IMR-90 (cell line): ENCODE results near the gene TIGD3.

Experiments
- CTCF ChIP-seq: conservative IDR thresholded peaks from 2 replicates; pipeline ENCODE4 v1.5.1; 2012; ENCODE audit warnings: mild to moderate bottlenecking, low read depth, low read length, improper control_type of control experiment
- POLR2A ChIP-seq: IDR thresholded peaks from 2 replicates; pipeline ENCODE4 v1.6.1; 2012; ENCODE audit warnings: mild to moderate bottlenecking, low read depth, low read length

- TF ChIP-seq CTCF = peak; percentile 88
- TF ChIP-seq POLR2A = peak; percentile 52; the same call in 1 of the 2 replicates
Measured at GRCh38 chr11:65382033-65382803, 27.7 kb downstream of the TIGD3 start, which contains the start of gene SLC25A45.
